22Rv1 (cell line): ENCODE measurements around the gene EGFLAM.

Experiments used
- CTCF ChIP-seq: fragments of 450-650 bp; IDR thresholded peaks from 2 replicates; pipeline ENCODE4 v1.5.1; 2017; ENCODE audit warnings: mild to moderate bottlenecking
- ZFX ChIP-seq: fragments of 450-650 bp; IDR thresholded peaks from 2 replicates; pipeline ENCODE4 v1.6.1; 2017; ENCODE audit warnings: antibody characterized with exemption, borderline replicate concordance

DNA sequence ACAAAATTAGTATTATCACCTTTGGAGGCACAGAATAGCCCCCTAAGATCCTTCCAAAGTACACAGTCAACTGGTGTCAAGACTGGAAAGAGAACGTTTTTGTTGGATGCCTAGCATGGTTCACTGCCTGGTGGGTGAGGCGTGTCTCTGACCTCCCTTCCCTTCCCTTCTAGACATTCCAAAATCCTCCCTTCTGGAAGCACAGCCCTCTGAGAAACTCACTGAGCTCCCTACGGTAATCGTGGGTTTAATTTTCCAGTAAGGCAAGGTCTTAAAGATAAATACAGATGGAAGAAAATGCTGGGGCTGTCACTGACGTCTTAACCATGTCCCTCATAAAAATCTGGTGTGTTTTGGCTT lies 159.3 kb downstream of the EGFLAM start:
- no peak for TF ChIP-seq CTCF
- TF ChIP-seq ZFX, result no peak
